Lung (tissue), 12 donors: ENCODE results near the gene PFDN4. TPM values are rescaled to one million over a fixed set of nuclear protein-coding genes. Genes with fewer than 3 reads are reported as not detected.

Source experiments
- ATAC-seq: fragments of 200-7000 bp; cut with Tn5 transposase; one replicate; pipeline ENCODE4 v1.9.1; 2020; ENCODE audit warnings: moderate number of reproducible peaks; ENCODE audit not compliant: insufficient read depth, low FRiP score
- DNase-seq, 3 donors: peaks; one replicate each; pipeline ENCODE4 v3.0.0-alpha.2; 2013 to 2017
- H3K27ac ChIP-seq, 2 donors: one replicate each; pipeline ENCODE4 v1.5.1; 2013; ENCODE audit warnings: mild to moderate bottlenecking in 2 of 2, moderate library complexity in 2 of 2, control low read depth in 1 of 2, inconsistent platforms in 1 of 2, low read depth in 1 of 2, low read length in 1 of 2
- H3K27me3 ChIP-seq, 3 donors: one replicate each; pipeline ENCODE4 v1.5.1; 2013; ENCODE audit warnings: low read length in 2 of 3; ENCODE audit not compliant: control insufficient read depth in 3 of 3, insufficient read depth in 3 of 3
- H3K36me3 ChIP-seq, 4 donors: one replicate each; pipeline ENCODE4 v1.5.1; 2013; ENCODE audit warnings: low read length in 4 of 4, mild to moderate bottlenecking in 1 of 4, moderate library complexity in 1 of 4; ENCODE audit not compliant: control insufficient read depth in 4 of 4, insufficient read depth in 4 of 4
- H3K4me1 ChIP-seq, 5 donors: one replicate each; pipeline ENCODE4 v1.5.1; 2013; ENCODE audit warnings: low read length in 5 of 5, mild to moderate bottlenecking in 2 of 5, moderate library complexity in 1 of 5; ENCODE audit not compliant: control insufficient read depth in 5 of 5, insufficient read depth in 5 of 5
- H3K4me3 ChIP-seq: one replicate; pipeline ENCODE4 v1.5.1; 2013; ENCODE audit warnings: mild to moderate bottlenecking, control low read depth, moderate library complexity
- H3K9ac ChIP-seq, 2 donors: one replicate each; pipeline ENCODE4 v1.5.1; 2013; ENCODE audit warnings: low read length in 2 of 2, control low read depth in 1 of 2; ENCODE audit not compliant: insufficient read depth in 1 of 2
- H3K9me3 ChIP-seq, 4 donors: one replicate each; pipeline ENCODE4 v1.5.1; 2013; ENCODE audit warnings: low read length in 3 of 4, mild to moderate bottlenecking in 1 of 4, moderate library complexity in 1 of 4; ENCODE audit not compliant: control insufficient read depth in 4 of 4, insufficient read depth in 3 of 4
- CTCF ChIP-seq: IDR thresholded peaks from 2 replicates; pipeline ENCODE4 v1.5.1; 2012; ENCODE audit warnings: mild to moderate bottlenecking; ENCODE audit errors: control extremely low read depth, extremely low read depth
- WGBS, 2 donors: extraction: QIAGEN DNeasy Blood & Tissue Kit; methylation state at CpG; one replicate each; pipeline ENCODE4 v1.1.7; 2013; 5-methylcytosine and 5-hydroxymethylcytosine counted together
- polyA plus RNA-seq, 2 donors: library from polyadenylated mRNA; stranded (reverse); fragments of 200-250 nt; gene quantifications; one replicate each; pipeline ENCODE4 v1.2.1, GENCODE V29; 2013
- total RNA-seq, 2 donors: library from RNA; depleted of rRNA in 1 of 2; stranded (reverse); fragments of >200 nt in 1 of 2; gene quantifications; one replicate each; pipeline ENCODE4 v1.2.1, GENCODE V29; 2014 to 2021
- donor health status: control.
- donor health status: control.
- donor health status: Bipolar disorder and iron deficiency.
- donor health status: healthy.
- donor health status: DM: yes; HTN: yes; CAD: no.

Gene PFDN4
- total and polyA plus RNA-seq, 4 donors, result 15.9 to 83.6 (median 43.4) TPM

GRCh38 chr20:54212226-54212625 lies 4.3 kb downstream of the PFDN4 start:
- no peak overlapping the region for H3K27ac ChIP-seq
- WGBS, 2 donors, result 83 to 96% methylated on average over 1 of the region's 1 CpG
- H3K4me1 ChIP-seq, result peaks cover 0 to 17% (median 12%) of the 10 kb centered on the region in 5 donors
- no peaks in the 10 kb centered on the region for H3K27me3 ChIP-seq
- peaks cover 0 to 7% (median 5%) of the 10 kb centered on the region in 4 donors for H3K36me3 ChIP-seq
- no peak for TF ChIP-seq CTCF
- no peak overlapping the region for H3K9ac ChIP-seq
- H3K4me3 ChIP-seq, result no peak overlapping the region
- ATAC-seq (no peak), DNase-seq (no peak)
- H3K9me3 ChIP-seq, result no peaks in the 10 kb centered on the region

GRCh38 chr20:54212871-54213270 lies 5.0 kb downstream of the PFDN4 start:
- WGBS, 2 donors, result 91 to 95% methylated on average over 3 of the region's 3 CpGs
- no peak for DNase-seq
- ATAC-seq, result no peak
- no peak overlapping the region for H3K27ac ChIP-seq
- no peak overlapping the region for H3K4me3 ChIP-seq
- no peak for TF ChIP-seq CTCF
- no peak overlapping the region for H3K9ac ChIP-seq
- no peaks in the 10 kb centered on the region for H3K27me3 ChIP-seq
- peaks cover 0 to 10% (median 5%) of the 10 kb centered on the region in 4 donors for H3K36me3 ChIP-seq
- H3K9me3 ChIP-seq, result no peaks in the 10 kb centered on the region
- peaks cover 0 to 17% (median 15%) of the 10 kb centered on the region in 5 donors for H3K4me1 ChIP-seq

- Histone ChIP-seq H3K9ac (no peak overlapping the region), H3K27ac (no peak overlapping the region), H3K36me3 (peaks cover 0 to 10% (median 5%) of the 10 kb centered on the region in 4 donors), H3K4me3 (no peak overlapping the region), H3K9me3 (no peaks in the 10 kb centered on the region), H3K4me1 (peaks cover 0 to 10% (median 6%) of the 10 kb centered on the region in 5 donors), H3K27me3 (no peaks in the 10 kb centered on the region)
- ATAC-seq (no peak), DNase-seq (no peak)
- TF ChIP-seq CTCF, result no peak
- WGBS, 2 donors, result 93 to 94% methylated on average over 8 of the region's 8 CpGs
These were observed 6.7 kb downstream of the PFDN4 start for GRCh38 chr20:54214566-54214965.

GRCh38 chr20:54215157-54215789 lies 7.4 kb downstream of the PFDN4 start:
- Histone ChIP-seq H3K36me3 (peaks cover 0 to 10% (median 5%) of the 10 kb centered on the region in 4 donors), H3K27ac (no peak overlapping the region), H3K9me3 (no peaks in the 10 kb centered on the region), H3K4me1 (peaks cover 0 to 5% (median 2%) of the 10 kb centered on the region in 5 donors), H3K4me3 (no peak overlapping the region), H3K27me3 (no peaks in the 10 kb centered on the region), H3K9ac (no peak overlapping the region)
- DNase-seq (no peak), ATAC-seq (no peak)
- WGBS, 2 donors, result 94 to 95% methylated on average over 3 of the region's 3 CpGs
- TF ChIP-seq CTCF, result no peak
